ENCODE data around the gene TEAD4.

The TEAD4 gene

GRCh38 chr12:2939191-2939590, 20.0 kb upstream of the TEAD4 start:
- no peak overlapping the region for H3K27ac ChIP-seq
- H3K36me3 ChIP-seq, result peaks cover 44% of the 10 kb centered on the region
- no peaks in the 10 kb centered on the region for H3K9me3 ChIP-seq (ENCODE audit: severe bottlenecking)
- no peak for TF ChIP-seq CTCF (IDR thresholded peaks at IDR 0.05; ENCODE audit: low read depth, low read length)
- DNase-seq, result no peak
- no peak overlapping the region for H3K4me3 ChIP-seq (ENCODE audit: low read depth, low read length)
- H3K27me3 ChIP-seq (ENCODE audit: insufficient read depth, low read depth, severe bottlenecking), result no peaks in the 10 kb centered on the region

GRCh38 chr12:2940564-2940963, 18.6 kb upstream of the TEAD4 start:
- DNase-seq, result no peak
- H3K9me3 ChIP-seq (ENCODE audit: severe bottlenecking), result no peaks in the 10 kb centered on the region
- no peak overlapping the region for H3K4me3 ChIP-seq (ENCODE audit: low read depth, low read length)
- no peaks in the 10 kb centered on the region for H3K27me3 ChIP-seq (ENCODE audit: insufficient read depth, low read depth, severe bottlenecking)
- no peak overlapping the region for H3K27ac ChIP-seq
- H3K36me3 ChIP-seq, result peaks cover 30% of the 10 kb centered on the region
- no peak for TF ChIP-seq CTCF (IDR thresholded peaks at IDR 0.05; ENCODE audit: low read depth, low read length)

- no peak for DNase-seq
- Histone ChIP-seq H3K36me3 (peaks cover 23% of the 10 kb centered on the region), H3K4me3 (ENCODE audit: low read depth, low read length) (no peak overlapping the region), H3K27me3 (ENCODE audit: insufficient read depth, low read depth, severe bottlenecking) (no peaks in the 10 kb centered on the region), H3K27ac (no peak overlapping the region), H3K9me3 (ENCODE audit: severe bottlenecking) (no peaks in the 10 kb centered on the region)
- TF ChIP-seq CTCF (IDR thresholded peaks at IDR 0.05; ENCODE audit: low read depth, low read length), result no peak
Measured at GRCh38 chr12:2941524-2941923, 17.7 kb upstream of the TEAD4 start.

- H3K9me3 ChIP-seq (ENCODE audit: severe bottlenecking), result no peaks in the 10 kb centered on the region
- TF ChIP-seq CTCF (IDR thresholded peaks at IDR 0.05; ENCODE audit: low read depth, low read length), result peak; percentile 89
- no peaks in the 10 kb centered on the region for H3K27me3 ChIP-seq (ENCODE audit: insufficient read depth, low read depth, severe bottlenecking)
- no peak overlapping the region for H3K27ac ChIP-seq
- peaks cover 15% of the 10 kb centered on the region for H3K36me3 ChIP-seq
- no peak overlapping the region for H3K4me3 ChIP-seq (ENCODE audit: low read depth, low read length)
- peak; percentile 64 for DNase-seq
Measured at GRCh38 chr12:2944401-2945047, 14.7 kb upstream of the TEAD4 start.

- no peaks in the 10 kb centered on the region for H3K9me3 ChIP-seq (ENCODE audit: severe bottlenecking)
- DNase-seq, result no peak
- H3K4me3 ChIP-seq (ENCODE audit: low read depth, low read length), result no peak overlapping the region
- no peaks in the 10 kb centered on the region for H3K27me3 ChIP-seq (ENCODE audit: insufficient read depth, low read depth, severe bottlenecking)
- no peaks in the 10 kb centered on the region for H3K36me3 ChIP-seq
- no peak overlapping the region for H3K27ac ChIP-seq
- no peak for TF ChIP-seq CTCF (IDR thresholded peaks at IDR 0.05; ENCODE audit: low read depth, low read length)
Measured at GRCh38 chr12:2949411-2949810, 9.8 kb upstream of the TEAD4 start.

- Histone ChIP-seq H3K36me3 (no peaks in the 10 kb centered on the region), H3K27ac (no peak overlapping the region), H3K27me3 (ENCODE audit: insufficient read depth, low read depth, severe bottlenecking) (no peaks in the 10 kb centered on the region), H3K4me3 (ENCODE audit: low read depth, low read length) (no peak overlapping the region), H3K9me3 (ENCODE audit: severe bottlenecking) (no peaks in the 10 kb centered on the region)
- DNase-seq, result no peak
- TF ChIP-seq CTCF (IDR thresholded peaks at IDR 0.05; ENCODE audit: low read depth, low read length), result no peak
Measured at GRCh38 chr12:2955888-2956287, 3.3 kb upstream of the TEAD4 start.

Measured in WERI-Rb-1 (cell line).